GM12878 (cell line): ENCODE data around the gene ACSF2.

Experiments used
- CTCF ChIP-seq, 3 experiments: IDR thresholded peaks in 2 of 3; conservative IDR thresholded peaks in 1 of 3; 2 replicates each; pipeline ENCODE4 v1.5.1; 2011; ENCODE audit warnings: low read depth in 3 of 3, low read length in 3 of 3, mild to moderate bottlenecking in 3 of 3, control low read depth in 2 of 3, moderate library complexity in 2 of 3, inconsistent platforms in 1 of 3, mixed read lengths in 1 of 3; ENCODE audit not compliant: control insufficient read depth in 2 of 3, insufficient read depth in 1 of 3; ENCODE audit errors: extremely low read depth in 1 of 3
- DPF2 ChIP-seq: fragments of 450-650 bp; IDR thresholded peaks from 2 replicates; pipeline ENCODE4 v1.6.1; 2017; ENCODE audit warnings: mild to moderate bottlenecking
- E4F1 ChIP-seq: fragments of 450-650 bp; IDR thresholded peaks from 2 replicates; pipeline ENCODE4 v1.6.1; 2018; ENCODE audit warnings: borderline replicate concordance, mild to moderate bottlenecking; ENCODE audit not compliant: partially characterized antibody
- ESRRA ChIP-seq: IDR thresholded peaks from 2 replicates; pipeline ENCODE4 v1.6.1; 2012; ENCODE audit warnings: mild to moderate bottlenecking, low read length, improper control_type of control experiment
- EZH2 ChIP-seq: IDR thresholded peaks from 2 replicates; pipeline ENCODE4 v1.6.1; 2012; ENCODE audit warnings: low read depth, mild to moderate bottlenecking, control low read depth, inconsistent platforms, low read length, borderline replicate concordance; ENCODE audit not compliant: control insufficient read depth
- POLR2AphosphoS5 ChIP-seq: IDR thresholded peaks from 2 replicates; pipeline ENCODE4 v1.6.1; 2011; ENCODE audit warnings: mild to moderate bottlenecking, low read length, inconsistent platforms
- REST ChIP-seq: IDR thresholded peaks from 2 replicates; pipeline ENCODE4 v1.6.1; 2012; ENCODE audit warnings: mild to moderate bottlenecking, low read depth, low read length
- RFX5 ChIP-seq: IDR thresholded peaks from 2 replicates; pipeline ENCODE4 v1.6.1; 2011; ENCODE audit warnings: low read depth, low read length, improper control_type of control experiment
- TAF1 ChIP-seq: IDR thresholded peaks from 2 replicates; pipeline ENCODE4 v1.6.1; 2011; ENCODE audit warnings: mild to moderate bottlenecking, low read depth, low read length, borderline replicate concordance
- ZBED1 ChIP-seq: IDR thresholded peaks from 2 replicates; pipeline ENCODE4 v1.6.1; 2016; ENCODE audit warnings: borderline replicate concordance
- ZNF274 ChIP-seq: IDR thresholded peaks from one replicate; pipeline ENCODE4 v1.8.0; 2011; ENCODE audit not compliant: insufficient read length, insufficient read depth
- ZNF384 ChIP-seq: IDR thresholded peaks from 2 replicates; pipeline ENCODE4 v1.6.1; 2012; ENCODE audit warnings: low read depth, mild to moderate bottlenecking, low read length, improper control_type of control experiment, borderline replicate concordance

- TF ChIP-seq RFX5 (no peak), ZNF384 (peak; percentile 93), REST (no peak), E4F1 (no peak), TAF1 (peak; percentile 36; the same call in 1 of the 2 replicates), ESRRA (no peak), DPF2 (no peak), POLR2AphosphoS5 (no peak), CTCF (IDR thresholded peaks at IDR 0.05 in 2 of 3, conservative IDR thresholded peaks at IDR 0.05 in 1 of 3; ENCODE audit: control insufficient read depth in 2 of 3, extremely low read depth in 1 of 3, insufficient read depth in 1 of 3, low read depth in 3 of 3, low read length in 3 of 3) (no peak), EZH2 (no peak), ZNF274 (no peak), ZBED1 (no peak)
Observed at GRCh38 chr17:50421308-50422051, 4.5 kb upstream of the ACSF2 start.
